HG03025 (cell line): Measurements from ENCODE around the gene GALNT10.
A peak's percentile ranks its signal among the peaks of the same experiment; 100 is the strongest.

ENCODE experiments used
- ATAC-seq: cut with Tn5 transposase; IDR thresholded peaks from one replicate; pipeline ENCODE4 v1.9.1; 2021; ENCODE audit warnings: mild to moderate bottlenecking, moderate library complexity; ENCODE audit not compliant: unreplicated experiment, low FRiP score

Gene GALNT10

GRCh38 chr5:154258531-154259217 lies 68.1 kb downstream of the GALNT10 start:
- ATAC-seq, result no peak

- no peak for ATAC-seq
Measured at GRCh38 chr5:154260224-154260927, 69.8 kb downstream of the GALNT10 start.

DNA sequence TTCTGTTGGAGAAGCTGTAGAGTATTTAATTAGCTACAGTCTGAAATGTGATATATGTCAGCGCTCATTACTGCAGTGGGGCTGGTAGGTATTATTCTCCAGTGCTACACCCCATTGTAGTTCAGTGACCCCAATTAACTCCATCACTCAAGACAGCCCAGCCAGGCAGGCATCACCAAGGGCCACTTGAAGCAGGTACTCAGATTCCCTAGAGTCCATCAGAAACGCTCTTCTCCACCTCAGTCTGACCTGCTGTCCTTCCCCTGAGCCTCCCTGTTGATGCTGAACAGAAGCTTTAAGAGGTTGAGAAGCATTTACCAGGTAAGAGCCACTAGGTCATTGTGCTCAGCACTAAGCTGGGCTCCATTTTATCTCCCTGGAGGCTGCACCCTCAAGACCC lies 71.8 kb downstream of the GALNT10 start:
- no peak for ATAC-seq

GRCh38 chr5:154264549-154265196 lies 74.1 kb downstream of the GALNT10 start:
- no peak for ATAC-seq

DNA sequence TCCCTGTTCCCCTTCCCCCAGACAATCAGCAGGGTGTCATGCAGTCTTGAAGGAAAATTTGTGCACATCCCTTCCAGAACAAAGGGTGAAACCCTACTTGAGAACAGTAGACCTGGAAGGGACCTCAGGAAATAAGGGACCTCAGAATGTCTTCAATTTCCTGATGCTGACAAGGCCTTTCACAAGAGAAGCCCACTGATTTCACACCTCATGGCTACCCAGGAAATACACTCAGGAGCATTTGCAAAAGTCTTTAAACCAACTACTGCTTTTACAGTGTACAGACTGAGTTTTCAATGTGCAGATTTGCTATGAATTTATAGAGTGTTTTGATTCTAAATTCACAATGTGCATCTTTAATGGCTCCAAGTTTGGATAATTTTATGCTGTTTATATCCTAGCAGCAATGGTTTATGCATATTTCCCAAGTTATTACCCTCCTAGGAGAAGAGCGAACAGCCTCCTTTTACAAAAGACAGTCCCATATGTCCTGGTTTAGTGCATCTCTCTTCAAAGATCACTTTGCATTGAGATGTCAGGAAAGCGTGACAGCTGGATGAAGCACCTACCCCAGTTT lies 74.8 kb downstream of the GALNT10 start:
- ATAC-seq, result no peak

- ATAC-seq, result no peak
Measured at GRCh38 chr5:154267516-154267915, 77.0 kb downstream of the GALNT10 start.

DNA sequence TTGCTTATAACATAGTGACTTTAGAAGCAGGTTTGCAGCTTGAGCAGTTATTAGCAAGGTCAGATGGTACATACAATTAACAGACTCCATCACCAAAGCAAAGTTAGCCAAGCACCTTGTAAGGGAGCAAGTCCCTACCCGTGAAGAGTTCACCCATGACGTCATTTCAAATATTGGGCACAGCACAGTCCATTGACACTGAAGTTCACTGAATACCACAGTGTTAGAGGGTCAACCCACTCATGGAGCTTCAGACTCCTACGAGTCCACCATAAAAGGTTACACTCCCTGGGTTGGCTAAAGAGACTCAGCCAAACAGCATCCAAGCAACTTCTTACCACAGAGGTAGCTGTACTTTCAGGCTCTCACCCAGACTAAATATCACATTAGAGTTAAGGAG lies 77.5 kb downstream of the GALNT10 start:
- no peak for ATAC-seq

- no peak for ATAC-seq
Measured at GRCh38 chr5:154269414-154269813, 78.9 kb downstream of the GALNT10 start.

DNA sequence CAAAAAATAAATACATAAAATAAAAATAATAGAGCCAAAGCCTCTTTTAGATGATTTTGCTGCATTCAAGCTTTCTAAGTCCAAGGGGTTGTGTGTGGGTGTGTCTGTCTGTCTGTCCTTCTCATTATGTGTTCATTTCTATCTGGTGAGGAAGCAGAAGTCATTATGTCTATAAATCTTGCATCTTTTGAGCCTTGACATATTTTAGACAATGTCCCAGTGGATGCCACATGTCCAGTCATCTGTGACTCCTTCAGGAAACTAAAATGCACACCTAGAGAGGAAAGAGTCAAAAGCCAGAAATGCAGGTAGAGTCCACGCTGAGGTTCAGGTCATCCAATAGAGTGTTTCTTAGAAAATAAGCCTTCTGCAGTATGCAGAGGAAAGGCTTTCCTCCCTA lies 80.9 kb downstream of the GALNT10 start:
- ATAC-seq, result no peak

- no peak for ATAC-seq
Measured at GRCh38 chr5:154271936-154272514, 81.5 kb downstream of the GALNT10 start.

- peak; percentile 55 for ATAC-seq
Measured at GRCh38 chr5:154273028-154273617, 82.6 kb downstream of the GALNT10 start.

DNA sequence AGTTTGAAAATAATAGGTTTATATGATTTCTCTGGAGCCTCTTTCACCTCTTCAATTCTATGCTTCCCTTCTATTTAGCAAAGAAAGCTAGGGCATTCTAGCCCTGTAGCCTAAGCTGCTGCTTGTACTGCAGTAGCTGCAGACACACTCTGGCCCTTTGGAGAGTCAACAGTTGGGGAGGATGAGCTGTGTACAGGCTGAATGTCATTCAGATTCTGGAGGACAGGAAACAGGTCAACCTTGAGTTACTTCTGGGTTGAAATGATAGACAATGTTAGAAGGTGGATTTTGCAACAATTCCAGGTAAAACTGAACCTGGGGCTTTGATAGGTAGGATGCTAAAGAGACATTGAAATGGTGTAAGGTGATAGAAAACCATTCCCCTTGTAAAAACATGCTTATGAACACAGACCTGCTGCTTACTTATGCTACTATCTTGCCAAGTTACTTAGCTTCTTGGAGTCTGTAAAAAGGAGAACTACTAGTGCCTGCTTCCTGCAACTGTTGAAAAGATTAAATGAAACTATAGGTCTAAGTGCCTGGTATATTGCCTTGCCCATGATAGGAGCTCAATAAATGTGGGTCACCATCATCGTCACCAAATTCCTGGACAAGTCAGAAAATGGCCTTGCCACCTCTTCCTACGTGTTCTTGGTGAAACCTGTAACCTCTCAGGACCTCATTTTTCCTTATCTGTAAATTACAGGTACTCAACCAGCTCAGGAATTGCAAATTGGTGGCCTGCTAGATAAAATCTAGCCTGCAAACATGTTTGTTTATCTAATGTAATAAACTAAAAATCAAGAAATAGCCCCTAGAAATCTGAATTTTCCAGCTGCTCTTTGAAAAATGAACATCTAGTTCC lies 83.7 kb downstream of the GALNT10 start:
- ATAC-seq, result peak; percentile 39

- ATAC-seq, result no peak
Measured at GRCh38 chr5:154274828-154275185, 84.3 kb downstream of the GALNT10 start.

- no peak for ATAC-seq
Measured at GRCh38 chr5:154275566-154275965, 85.0 kb downstream of the GALNT10 start.

GRCh38 chr5:154276261-154276972 lies 85.9 kb downstream of the GALNT10 start:
- ATAC-seq, result no peak

- no peak for ATAC-seq
Measured at GRCh38 chr5:154276973-154277331, 86.4 kb downstream of the GALNT10 start.

DNA sequence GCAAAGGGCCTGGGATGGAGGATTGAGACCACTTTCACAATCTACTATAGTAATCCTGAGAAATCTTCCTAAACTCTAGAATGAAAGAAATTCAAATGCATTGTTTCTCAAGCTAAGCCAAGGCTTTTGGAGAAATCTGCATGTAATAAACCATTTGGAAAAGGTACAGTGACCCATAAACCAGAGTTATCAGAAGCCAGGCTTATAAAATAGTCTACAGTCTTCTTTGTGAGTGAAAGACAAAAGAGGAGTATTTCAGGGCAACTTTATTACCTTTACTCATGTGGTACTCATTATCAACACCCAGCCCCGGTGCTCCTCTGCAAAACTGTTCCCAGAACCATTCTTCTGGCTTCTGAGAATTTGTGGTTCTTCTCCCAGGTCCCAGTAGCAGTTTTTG lies 87.0 kb downstream of the GALNT10 start:
- no peak for ATAC-seq

DNA sequence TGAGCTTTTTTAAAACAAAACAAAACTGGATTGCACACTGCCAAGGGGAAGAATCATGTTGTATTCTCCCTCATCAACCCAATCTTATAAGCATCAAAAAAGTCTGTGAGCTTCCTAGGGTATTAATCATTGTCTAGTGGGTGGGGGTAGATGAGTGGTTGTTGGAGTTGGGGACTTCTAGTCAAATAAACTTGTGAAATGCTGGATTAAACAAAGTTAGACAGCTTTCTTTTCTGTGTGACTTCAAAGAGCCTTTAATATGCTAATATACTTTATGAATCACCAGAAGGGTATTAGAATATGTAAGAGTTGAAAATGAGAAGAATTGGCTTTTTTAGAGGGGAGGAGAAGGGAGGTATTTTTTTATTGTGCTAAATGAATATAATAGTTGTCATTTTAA lies 87.7 kb downstream of the GALNT10 start:
- ATAC-seq, result no peak

- ATAC-seq, result peak; percentile 56
Measured at GRCh38 chr5:154278908-154279307, 88.4 kb downstream of the GALNT10 start.
